HFFc6 (cell line): ENCODE measurements around the gene OXNAD1. TPM values are rescaled to one million over a fixed set of nuclear protein-coding genes. Genes with fewer than 3 reads are reported as not detected.

ENCODE experiments used
- DNase-seq: peaks from one replicate; pipeline ENCODE4 v3.0.0-alpha.2; 2018
- H3K27ac Mint-ChIP-seq: 2 replicates; pipeline ENCODE4 v1.8.0; 2020; ENCODE audit warnings: mild to moderate bottlenecking, mixed read lengths
- H3K27me3 Mint-ChIP-seq: 2 replicates; pipeline ENCODE4 v1.8.0; 2021; ENCODE audit warnings: mild to moderate bottlenecking, moderate library complexity, mixed read lengths; ENCODE audit not compliant: insufficient read depth
- H3K36me3 Mint-ChIP-seq: 2 replicates; pipeline ENCODE4 v1.8.0; 2021; ENCODE audit warnings: low read depth, mixed read lengths
- H3K4me1 Mint-ChIP-seq: 2 replicates; pipeline ENCODE4 v1.8.0; 2020; ENCODE audit warnings: low read depth, mixed read lengths
- H3K4me3 Mint-ChIP-seq: 2 replicates; pipeline ENCODE4 v1.8.0; 2020; ENCODE audit warnings: mild to moderate bottlenecking, moderate library complexity, mixed read lengths
- H3K9me3 Mint-ChIP-seq: 2 replicates; pipeline ENCODE4 v1.8.0; 2020; ENCODE audit warnings: mild to moderate bottlenecking, mixed read lengths
- total RNA-seq, 6 experiments: library from RNA; stranded (reverse); fragmentation: NEBNext Ultra II Directional; extraction: Animal tissue kit (Norgen Biotek cat#: 25700); gene quantifications; 2 replicates in 1 of 6; 3 replicates in 5 of 6; pipeline ENCODE4 v1.2.3, GENCODE V29; 2021
- TF ChIP-seq, protein P1 (sequence below): fragments of 200-600 bp; sonication (generic); IDR thresholded peaks from 2 replicates; pipeline ENCODE4 v1.5.0; 2021; ENCODE audit warnings: antibody characterized with exemption, mild to moderate bottlenecking

The OXNAD1 gene
- total RNA-seq, 6 experiments from 2014 or later, result 6.4 to 8.7 (median 8.1) TPM

DNA sequence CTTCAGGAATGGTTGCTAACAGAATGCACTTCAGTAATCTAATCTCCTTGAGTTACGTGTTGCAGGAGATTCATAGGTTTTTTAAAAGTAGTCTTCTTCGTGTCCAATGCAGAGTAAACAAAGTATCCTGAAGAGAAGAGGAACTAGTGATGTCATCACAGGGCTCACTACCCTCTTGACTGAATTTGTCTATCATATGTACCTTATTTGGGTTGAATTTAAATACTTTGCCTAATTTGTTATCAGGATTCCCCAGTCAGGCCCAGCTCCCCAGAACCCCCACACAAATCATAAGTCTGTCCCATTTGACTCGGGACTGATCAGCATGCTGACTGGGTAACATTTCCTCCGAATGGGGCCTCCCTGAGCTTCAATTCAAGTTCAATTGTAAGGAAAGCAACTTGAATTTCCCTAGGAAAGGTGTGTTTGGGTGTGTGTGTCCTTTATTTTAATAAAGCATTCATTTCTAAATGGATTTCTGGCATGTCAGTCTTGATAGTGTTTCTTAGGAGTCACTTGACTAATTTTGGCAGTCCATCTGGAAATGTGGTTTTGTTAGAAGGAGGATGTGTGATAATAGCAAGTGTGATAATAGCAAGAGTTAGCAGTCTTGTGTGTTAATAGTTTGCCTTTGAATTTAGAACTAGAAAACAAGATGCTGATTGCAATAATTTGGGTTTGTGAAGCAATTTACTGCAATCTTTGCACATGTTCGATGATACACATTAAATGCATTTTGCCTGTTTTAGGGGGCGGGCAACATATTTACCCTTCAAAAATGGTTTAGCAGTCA, 21.9 kb downstream of the OXNAD1 start:
- DNase-seq, result no peak
- Mint-ChIP-seq H3K27ac (no peak overlapping the region), H3K27me3 (no peaks in the 10 kb centered on the region; the same call in 1 of the 2 replicates), H3K4me3 (no peak overlapping the region), H3K4me1 (peaks cover 27% of the 10 kb centered on the region), H3K36me3 (no peaks in the 10 kb centered on the region), H3K9me3 (no peaks in the 10 kb centered on the region)
- TF ChIP-seq, protein P1, sequence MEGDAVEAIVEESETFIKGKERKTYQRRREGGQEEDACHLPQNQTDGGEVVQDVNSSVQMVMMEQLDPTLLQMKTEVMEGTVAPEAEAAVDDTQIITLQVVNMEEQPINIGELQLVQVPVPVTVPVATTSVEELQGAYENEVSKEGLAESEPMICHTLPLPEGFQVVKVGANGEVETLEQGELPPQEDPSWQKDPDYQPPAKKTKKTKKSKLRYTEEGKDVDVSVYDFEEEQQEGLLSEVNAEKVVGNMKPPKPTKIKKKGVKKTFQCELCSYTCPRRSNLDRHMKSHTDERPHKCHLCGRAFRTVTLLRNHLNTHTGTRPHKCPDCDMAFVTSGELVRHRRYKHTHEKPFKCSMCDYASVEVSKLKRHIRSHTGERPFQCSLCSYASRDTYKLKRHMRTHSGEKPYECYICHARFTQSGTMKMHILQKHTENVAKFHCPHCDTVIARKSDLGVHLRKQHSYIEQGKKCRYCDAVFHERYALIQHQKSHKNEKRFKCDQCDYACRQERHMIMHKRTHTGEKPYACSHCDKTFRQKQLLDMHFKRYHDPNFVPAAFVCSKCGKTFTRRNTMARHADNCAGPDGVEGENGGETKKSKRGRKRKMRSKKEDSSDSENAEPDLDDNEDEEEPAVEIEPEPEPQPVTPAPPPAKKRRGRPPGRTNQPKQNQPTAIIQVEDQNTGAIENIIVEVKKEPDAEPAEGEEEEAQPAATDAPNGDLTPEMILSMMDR, result no peak

DNA sequence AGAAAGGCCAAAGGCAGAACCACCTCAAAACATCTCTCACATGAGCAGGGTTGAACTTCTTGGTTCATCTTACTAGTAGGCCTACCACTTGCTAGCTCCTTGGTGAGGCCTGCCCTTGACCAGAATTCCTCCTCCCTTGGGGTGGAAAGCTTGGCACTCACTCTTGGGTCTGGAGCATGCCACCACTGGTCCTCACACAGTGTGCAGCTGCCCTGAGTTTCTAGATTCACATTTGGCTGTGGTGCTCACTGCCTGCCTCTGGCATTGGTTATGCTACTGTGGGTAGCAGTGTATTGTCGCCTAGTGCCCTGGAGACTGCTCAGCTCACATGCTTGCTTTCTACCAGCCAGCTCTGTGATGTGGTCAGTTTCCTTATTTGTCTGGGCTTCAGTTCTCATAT, 23.7 kb downstream of the OXNAD1 start:
- Mint-ChIP-seq H3K27ac (no peak overlapping the region), H3K36me3 (peaks cover 10% of the 10 kb centered on the region; the same call in 1 of the 2 replicates), H3K4me1 (peaks cover 27% of the 10 kb centered on the region), H3K9me3 (peaks cover 4% of the 10 kb centered on the region), H3K4me3 (no peak overlapping the region), H3K27me3 (no peaks in the 10 kb centered on the region; the same call in 1 of the 2 replicates)
- TF ChIP-seq, protein P1, result no peak
- no peak for DNase-seq

DNA sequence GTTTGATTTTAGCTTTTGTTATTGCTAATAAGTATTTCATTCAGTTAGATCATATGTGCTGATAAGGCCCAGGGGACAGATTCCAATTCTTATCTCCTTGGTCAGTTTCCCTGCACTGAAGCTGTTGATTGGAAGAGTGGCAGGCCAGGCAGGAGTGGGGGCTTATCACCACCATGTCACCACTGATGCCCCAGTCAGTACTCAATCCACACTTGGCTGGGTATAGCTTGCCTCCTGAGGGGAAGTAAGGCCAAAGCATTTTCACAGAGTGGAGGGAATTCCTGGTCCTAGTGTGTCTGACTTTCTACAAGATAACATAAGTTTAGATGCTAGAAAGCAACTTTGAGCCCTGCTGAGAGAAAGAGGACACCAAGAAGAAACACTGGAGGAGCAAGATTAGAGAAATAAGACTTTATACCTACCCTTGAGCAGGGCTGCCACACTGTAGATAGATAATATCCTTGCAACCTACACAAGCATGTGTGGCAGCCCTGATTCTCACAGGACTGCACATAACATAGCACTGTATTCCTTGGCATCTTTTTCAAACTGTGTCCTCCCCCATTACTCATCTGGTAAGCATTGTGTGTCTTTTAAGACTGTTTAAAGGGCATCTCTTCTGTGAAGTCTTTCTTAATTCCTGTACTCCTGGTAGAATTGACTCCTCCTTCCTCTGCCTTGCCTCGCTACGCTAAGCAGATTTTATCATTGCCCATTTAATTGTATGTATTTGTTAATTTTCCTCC, 24.3 kb downstream of the OXNAD1 start:
- DNase-seq, result peak; percentile 23
- peaks cover 10% of the 10 kb centered on the region; the same call in 1 of the 2 replicates for H3K36me3 Mint-ChIP-seq
- H3K9me3 Mint-ChIP-seq, result peaks cover 7% of the 10 kb centered on the region
- H3K27me3 Mint-ChIP-seq, result no peaks in the 10 kb centered on the region; the same call in 1 of the 2 replicates
- H3K4me3 Mint-ChIP-seq, result no peak overlapping the region
- H3K4me1 Mint-ChIP-seq, result peaks cover 27% of the 10 kb centered on the region
- H3K27ac Mint-ChIP-seq, result no peak overlapping the region
- TF ChIP-seq, protein P1, result no peak

DNA sequence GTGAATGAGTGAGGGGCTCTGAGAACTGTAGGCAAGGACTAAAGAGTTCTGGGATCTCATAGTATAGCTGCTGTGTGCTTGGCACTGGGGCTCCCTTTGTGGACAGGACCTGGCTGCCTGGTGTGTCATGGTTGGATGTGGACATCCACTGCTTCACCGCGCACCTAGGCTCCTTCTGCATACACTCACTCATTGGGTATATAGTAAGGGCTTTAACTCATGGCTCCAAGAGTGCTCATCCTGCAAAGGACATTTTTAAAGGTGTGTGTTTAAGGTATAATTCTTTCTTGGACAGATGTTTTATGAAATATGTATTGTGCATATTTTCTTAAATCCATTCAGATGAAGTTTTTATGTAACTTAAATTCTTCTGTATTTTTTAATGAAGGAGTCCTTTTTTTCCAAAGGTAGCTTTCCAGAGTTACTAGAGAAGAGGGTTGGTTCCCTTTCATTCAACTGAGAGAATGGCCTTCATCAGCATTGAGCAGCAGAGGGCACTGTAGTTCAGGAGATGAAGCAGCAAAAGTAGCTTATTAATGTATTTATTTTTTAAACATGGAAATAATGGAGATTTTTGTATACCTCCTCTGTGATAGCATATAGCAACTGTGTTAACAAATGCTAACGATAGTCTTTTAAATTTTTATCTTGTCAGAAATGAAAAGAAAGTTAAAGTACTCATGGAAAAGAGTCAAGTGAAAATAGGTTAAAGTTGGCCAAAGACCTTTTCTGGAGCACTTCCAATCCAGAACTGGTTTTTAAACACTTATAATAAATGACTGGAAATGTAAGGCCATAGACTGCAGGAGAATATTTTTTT, 25.2 kb downstream of the OXNAD1 start:
- peaks cover 7% of the 10 kb centered on the region for H3K9me3 Mint-ChIP-seq
- no peak overlapping the region for H3K4me3 Mint-ChIP-seq
- H3K27me3 Mint-ChIP-seq, result no peaks in the 10 kb centered on the region; the same call in 1 of the 2 replicates
- peak; percentile 50 for DNase-seq
- peaks cover 14% of the 10 kb centered on the region; the same call in 1 of the 2 replicates for H3K36me3 Mint-ChIP-seq
- peak overlapping the region; percentile 49; the same call in 1 of the 2 replicates for H3K27ac Mint-ChIP-seq
- peaks cover 33% of the 10 kb centered on the region for H3K4me1 Mint-ChIP-seq
- TF ChIP-seq, protein P1, result peak; percentile 90

DNA sequence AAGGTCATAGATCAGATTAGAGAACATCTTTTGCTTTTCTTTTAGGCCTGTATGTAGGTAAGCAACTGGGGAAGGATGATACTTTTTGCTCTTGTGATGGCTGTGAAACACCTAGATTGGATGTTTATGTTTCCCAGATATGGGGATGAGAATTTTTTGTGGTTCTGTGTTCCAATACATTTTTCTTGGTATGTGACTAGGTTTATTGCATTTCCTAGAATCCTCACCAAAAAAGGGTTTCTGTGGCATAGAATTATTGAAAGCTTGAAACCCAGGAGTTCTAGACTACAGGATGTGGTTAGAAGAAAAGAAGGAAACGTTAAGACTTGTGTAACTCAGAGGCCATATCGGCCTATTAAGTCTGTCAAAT, 25.8 kb downstream of the OXNAD1 start:
- TF ChIP-seq, protein P1, result no peak
- DNase-seq, result no peak
- Mint-ChIP-seq H3K36me3 (peaks cover 14% of the 10 kb centered on the region; the same call in 1 of the 2 replicates), H3K27me3 (no peaks in the 10 kb centered on the region; the same call in 1 of the 2 replicates), H3K4me1 (peaks cover 39% of the 10 kb centered on the region), H3K9me3 (peaks cover 7% of the 10 kb centered on the region), H3K4me3 (no peak overlapping the region), H3K27ac (peak overlapping the region; percentile 49; the same call in 1 of the 2 replicates)
